Measurements from ENCODE around the gene VPS25.
"Not testable (repeated sequence)": the region's sequence is repeated elsewhere in the genome, so short reads cannot be mapped to it uniquely, and the experiment has no call there.

Gene VPS25

GRCh38 chr17:42773290-42774035 is at the start of gene VPS25:
Gene VPS25 (plus strand): TSS chr17:42773449. CDS start chr17:42773476, 27 bp downstream.
- peak; percentile 16 for DNase-seq

GRCh38 chr17:42723636-42724035 is 49.6 kb upstream of the VPS25 start:
- DNase-seq: no peak

- no peak for DNase-seq
These were observed 48.1 kb upstream of the VPS25 start for GRCh38 chr17:42725143-42725542.

- no peak for DNase-seq
These were observed 32.5 kb upstream of the VPS25 start for GRCh38 chr17:42740699-42741098.

- DNase-seq: not testable (repeated sequence)
These were observed 30.3 kb upstream of the VPS25 start for GRCh38 chr17:42742916-42743315.

- DNase-seq: no peak
These were observed 29.5 kb upstream of the VPS25 start for GRCh38 chr17:42743595-42744282.

GRCh38 chr17:42744283-42744805 is 28.9 kb upstream of the VPS25 start:
- DNase-seq: no peak

GRCh38 chr17:42744806-42745617 is 28.2 kb upstream of the VPS25 start, which contains the start of gene EZH1:
Gene EZH1 (minus strand): TSS chr17:42745040. CDS start chr17:42728941, 16,099 bp downstream.
- peak; percentile 60 for DNase-seq

GRCh38 chr17:42748202-42748907 is 24.9 kb upstream of the VPS25 start:
- DNase-seq: no peak

GRCh38 chr17:42748908-42749798 is 24.1 kb upstream of the VPS25 start:
- no peak for DNase-seq

- no peak for DNase-seq
These were observed 22.4 kb upstream of the VPS25 start for GRCh38 chr17:42750739-42751344.

GRCh38 chr17:42751628-42752027 is 21.6 kb upstream of the VPS25 start:
- no peak for DNase-seq

GRCh38 chr17:42754782-42755181 is 18.5 kb upstream of the VPS25 start:
- no peak for DNase-seq

- no peak for DNase-seq
These were observed 13.1 kb upstream of the VPS25 start for GRCh38 chr17:42759982-42760651.

- no peak for DNase-seq
These were observed 12.3 kb upstream of the VPS25 start, which contains the start of gene RAMP2 for GRCh38 chr17:42760652-42761581. Gene RAMP2 (plus strand): TSS chr17:42761227. CDS start chr17:42761262, 35 bp downstream.

GRCh38 chr17:42761638-42762037 is 11.6 kb upstream of the VPS25 start:
- DNase-seq: no peak

GRCh38 chr17:42766124-42766523 is 7.1 kb upstream of the VPS25 start:
- DNase-seq: no peak

- no peak for DNase-seq
These were observed 5.7 kb upstream of the VPS25 start for GRCh38 chr17:42767512-42767911.

GRCh38 chr17:42768006-42768405 is 5.2 kb upstream of the VPS25 start:
- not testable (repeated sequence) for DNase-seq

Data from SIG-M5 (cell line).